ENCODE results near the gene MED13L. TPM values are rescaled to one million over a fixed set of nuclear protein-coding genes. Genes with fewer than 3 reads are reported as not detected.

Gene MED13L
- total and polyA plus RNA-seq, 2 donors (not counting 1 experiment from before 2014, with no cell fraction given), result 56.5 to 97.3 TPM

- Histone ChIP-seq H3K9ac (ENCODE audit: insufficient read depth, low read length) (no peak overlapping the region), H3K79me2 (ENCODE audit: control insufficient read depth, insufficient read depth, low read length) (peaks cover 18% of the 10 kb centered on the region), H3K9me3 (ENCODE audit: control insufficient read depth, insufficient read depth, low read depth, low read length) (no peaks in the 10 kb centered on the region), H3K4me2 (ENCODE audit: extremely low read depth, insufficient read depth, low read length) (no peak overlapping the region), H3K4me1 (ENCODE audit: control insufficient read depth, extremely low read depth, insufficient read depth, low read length) (no peaks in the 10 kb centered on the region), H2AFZ (ENCODE audit: low read length) (no peak overlapping the region), H3K36me3 (ENCODE audit: control insufficient read depth, insufficient read depth, low read length) (no peaks in the 10 kb centered on the region), H3K27ac (ENCODE audit: insufficient read depth, low read length) (no peak overlapping the region), H3K4me3 (replicated peaks in 1 of 4; ENCODE audit: control extremely low read depth in 1 of 4, insufficient read depth in 1 of 4, low read depth in 3 of 4, low read length in 4 of 4) (no peak overlapping the region), H3K27me3 (ENCODE audit: control insufficient read depth, insufficient read depth, low read length) (no peaks in the 10 kb centered on the region), H4K20me1 (ENCODE audit: control insufficient read depth, extremely low read depth, insufficient read depth, low read length) (peaks cover 2% of the 10 kb centered on the region)
- DNase-seq (ENCODE audit: low read depth in 2 of 2), result no peak
- TF ChIP-seq CTCF (conservative IDR thresholded peaks at IDR 0.05 in 1 of 2, IDR thresholded peaks at IDR 0.05 in 1 of 2; ENCODE audit: low read depth in 1 of 2, low read length in 2 of 2) (no peak), EZH2 (IDR thresholded peaks at IDR 0.05; ENCODE audit: low read length, missing control alignments) (no peak)
These were observed 183.6 kb downstream of the MED13L start for GRCh38 chr12:116093915-116094314.

DNA sequence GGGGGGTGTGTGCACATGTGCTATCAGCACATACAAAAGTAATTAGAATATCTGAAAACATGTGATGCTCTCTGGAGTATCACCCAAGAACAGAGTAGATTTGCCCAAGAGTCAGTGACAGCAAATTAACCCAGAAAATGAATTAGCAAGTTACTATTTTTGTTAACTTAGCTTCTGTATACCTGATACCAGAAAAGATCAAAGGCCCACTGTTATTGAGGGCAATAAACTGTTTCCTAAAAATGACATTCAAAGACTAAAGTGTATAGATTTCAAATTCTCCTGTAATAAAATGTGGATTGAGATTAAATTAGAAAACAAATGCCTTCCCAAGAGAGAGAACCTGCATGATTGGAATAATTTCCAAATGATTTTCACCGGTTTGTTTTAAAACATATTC lies 184.7 kb downstream of the MED13L start:
- no peak for DNase-seq (ENCODE audit: low read depth in 2 of 2)
- Histone ChIP-seq H2AFZ (ENCODE audit: low read length) (no peak overlapping the region), H3K79me2 (ENCODE audit: control insufficient read depth, insufficient read depth, low read length) (peaks cover 24% of the 10 kb centered on the region), H3K9me3 (ENCODE audit: control insufficient read depth, insufficient read depth, low read depth, low read length) (no peaks in the 10 kb centered on the region), H3K36me3 (ENCODE audit: control insufficient read depth, insufficient read depth, low read length) (no peaks in the 10 kb centered on the region), H3K4me2 (ENCODE audit: extremely low read depth, insufficient read depth, low read length) (no peak overlapping the region), H3K27ac (ENCODE audit: insufficient read depth, low read length) (no peak overlapping the region), H4K20me1 (ENCODE audit: control insufficient read depth, extremely low read depth, insufficient read depth, low read length) (peaks cover 2% of the 10 kb centered on the region), H3K4me1 (ENCODE audit: control insufficient read depth, extremely low read depth, insufficient read depth, low read length) (peaks cover 2% of the 10 kb centered on the region), H3K4me3 (replicated peaks in 1 of 4; ENCODE audit: control extremely low read depth in 1 of 4, insufficient read depth in 1 of 4, low read depth in 3 of 4, low read length in 4 of 4) (no peak overlapping the region), H3K9ac (ENCODE audit: insufficient read depth, low read length) (no peak overlapping the region), H3K27me3 (ENCODE audit: control insufficient read depth, insufficient read depth, low read length) (no peaks in the 10 kb centered on the region)
- TF ChIP-seq CTCF (conservative IDR thresholded peaks at IDR 0.05 in 1 of 2, IDR thresholded peaks at IDR 0.05 in 1 of 2; ENCODE audit: low read depth in 1 of 2, low read length in 2 of 2) (no peak), EZH2 (IDR thresholded peaks at IDR 0.05; ENCODE audit: low read length, missing control alignments) (no peak)

DNA sequence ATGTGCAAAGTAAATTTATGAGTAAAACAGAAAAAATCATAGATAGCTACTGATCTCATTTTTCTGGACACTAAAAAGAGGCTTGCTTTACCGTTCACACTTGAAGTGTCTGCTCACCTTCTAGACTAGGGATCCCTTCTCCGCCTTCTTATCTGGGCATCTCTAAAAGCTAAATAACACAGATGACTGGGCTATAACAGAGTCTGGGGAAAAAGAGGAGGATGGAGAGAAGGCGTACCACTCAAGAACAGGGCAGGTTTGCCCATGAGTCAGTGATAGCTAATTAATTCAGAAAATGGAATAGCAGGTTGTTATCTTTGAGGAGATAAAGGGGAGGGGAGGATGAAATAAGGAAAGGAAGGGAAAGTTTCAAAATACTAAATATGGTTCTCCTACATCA lies 185.3 kb downstream of the MED13L start:
- no peak for TF ChIP-seq EZH2 (IDR thresholded peaks at IDR 0.05; ENCODE audit: low read length, missing control alignments)
- TF ChIP-seq CTCF (conservative IDR thresholded peaks at IDR 0.05 in 1 of 2, IDR thresholded peaks at IDR 0.05 in 1 of 2; ENCODE audit: low read depth in 1 of 2, low read length in 2 of 2), result no peak
- Histone ChIP-seq H4K20me1 (ENCODE audit: control insufficient read depth, extremely low read depth, insufficient read depth, low read length) (no peaks in the 10 kb centered on the region), H3K4me1 (ENCODE audit: control insufficient read depth, extremely low read depth, insufficient read depth, low read length) (peaks cover 2% of the 10 kb centered on the region), H3K4me3 (replicated peaks in 1 of 4; ENCODE audit: control extremely low read depth in 1 of 4, insufficient read depth in 1 of 4, low read depth in 3 of 4, low read length in 4 of 4) (no peak overlapping the region), H3K27me3 (ENCODE audit: control insufficient read depth, insufficient read depth, low read length) (no peaks in the 10 kb centered on the region), H3K79me2 (ENCODE audit: control insufficient read depth, insufficient read depth, low read length) (peaks cover 25% of the 10 kb centered on the region), H3K9ac (ENCODE audit: insufficient read depth, low read length) (no peak overlapping the region), H3K36me3 (ENCODE audit: control insufficient read depth, insufficient read depth, low read length) (no peaks in the 10 kb centered on the region), H3K4me2 (ENCODE audit: extremely low read depth, insufficient read depth, low read length) (no peak overlapping the region), H2AFZ (ENCODE audit: low read length) (no peak overlapping the region), H3K27ac (ENCODE audit: insufficient read depth, low read length) (no peak overlapping the region), H3K9me3 (ENCODE audit: control insufficient read depth, insufficient read depth, low read depth, low read length) (no peaks in the 10 kb centered on the region)
- DNase-seq (ENCODE audit: low read depth in 2 of 2), result no peak
